SK-N-MC (cell line): ENCODE results near the gene GRXCR2.

ENCODE experiments used
- EZH2 ChIP-seq: fragments of 200-600 bp; sonication (generic); IDR thresholded peaks from one replicate; pipeline ENCODE4 v1.6.1; 2017; ENCODE audit warnings: antibody characterized with exemption
- FOXP2 ChIP-seq: optimal IDR thresholded peaks from 2 replicates; pipeline ENCODE3; 2011; ENCODE audit warnings: mild to moderate bottlenecking, moderate library complexity; ENCODE audit not compliant: insufficient read depth; ENCODE audit errors: extremely low read length, control extremely low read depth
- POLR2AphosphoS5 ChIP-seq: IDR thresholded peaks from 2 replicates; pipeline ENCODE4 v1.6.1; 2012; ENCODE audit warnings: mild to moderate bottlenecking, low read depth, low read length, borderline replicate concordance

DNA sequence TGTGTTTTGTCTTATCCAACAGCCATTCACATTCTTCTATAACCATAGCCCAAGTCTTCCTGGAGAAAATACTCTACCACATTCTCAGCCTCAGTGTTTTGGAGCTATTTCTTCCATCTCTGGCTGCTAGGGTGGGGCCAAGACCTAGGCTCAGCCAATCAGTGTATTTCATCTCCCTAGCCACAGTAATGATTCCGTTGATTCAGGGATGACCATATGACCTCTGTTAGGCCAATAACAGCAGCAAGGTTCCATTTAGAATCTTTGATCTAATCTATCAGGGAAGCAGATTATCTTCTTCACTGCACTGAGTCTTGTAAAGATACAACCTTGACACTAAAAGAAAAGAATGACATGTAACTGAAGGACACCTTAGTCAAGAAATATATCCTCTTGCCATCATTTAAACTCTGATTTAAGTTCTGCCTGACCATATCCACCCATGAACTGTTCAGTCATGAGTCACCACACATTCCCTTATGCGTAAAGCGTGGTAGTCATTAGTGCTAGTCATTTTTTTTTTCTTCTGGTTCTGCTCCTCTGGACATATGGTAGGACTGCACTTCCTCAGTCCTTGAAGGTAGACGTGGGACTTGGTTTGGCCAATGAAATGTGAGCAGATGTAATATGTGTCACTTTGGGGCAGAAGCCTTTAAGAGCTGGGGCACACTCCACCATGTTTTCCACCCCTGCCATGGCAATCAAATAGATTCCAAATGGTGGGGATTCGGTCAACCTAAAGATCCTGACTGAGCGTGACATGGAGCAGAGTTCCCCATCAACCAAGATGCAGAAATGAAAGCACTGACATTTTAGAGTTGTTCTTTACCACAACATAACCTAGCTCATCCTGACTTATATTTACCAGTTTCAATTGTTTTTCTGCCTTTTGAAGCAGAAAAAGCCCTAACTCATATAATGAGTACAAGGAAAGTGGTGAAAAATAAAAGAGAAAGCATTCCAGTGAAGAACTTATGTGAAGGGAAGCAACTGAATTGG lies 25.0 kb downstream of the GRXCR2 start:
- TF ChIP-seq EZH2 (no peak), POLR2AphosphoS5 (no peak), FOXP2 (no peak)
